Lower leg skin (tissue), 3 donors: ENCODE results near the gene NPEPPS.

ENCODE experiments used
- POLR2A ChIP-seq, 2 donors: fragments of 450-650 bp; IDR thresholded peaks; one replicate each; pipeline ENCODE4 v1.6.1; 2016 to 2017; ENCODE audit warnings: antibody characterized with exemption in 2 of 2, mild to moderate bottlenecking in 1 of 2, moderate library complexity in 1 of 2
- TF ChIP-seq, protein P1 (sequence below), 3 donors: fragments of 450-650 bp; IDR thresholded peaks; one replicate each; pipeline ENCODE4 v1.5.1; 2016; ENCODE audit warnings: antibody characterized with exemption in 3 of 3, mild to moderate bottlenecking in 3 of 3, moderate library complexity in 2 of 3

DNA sequence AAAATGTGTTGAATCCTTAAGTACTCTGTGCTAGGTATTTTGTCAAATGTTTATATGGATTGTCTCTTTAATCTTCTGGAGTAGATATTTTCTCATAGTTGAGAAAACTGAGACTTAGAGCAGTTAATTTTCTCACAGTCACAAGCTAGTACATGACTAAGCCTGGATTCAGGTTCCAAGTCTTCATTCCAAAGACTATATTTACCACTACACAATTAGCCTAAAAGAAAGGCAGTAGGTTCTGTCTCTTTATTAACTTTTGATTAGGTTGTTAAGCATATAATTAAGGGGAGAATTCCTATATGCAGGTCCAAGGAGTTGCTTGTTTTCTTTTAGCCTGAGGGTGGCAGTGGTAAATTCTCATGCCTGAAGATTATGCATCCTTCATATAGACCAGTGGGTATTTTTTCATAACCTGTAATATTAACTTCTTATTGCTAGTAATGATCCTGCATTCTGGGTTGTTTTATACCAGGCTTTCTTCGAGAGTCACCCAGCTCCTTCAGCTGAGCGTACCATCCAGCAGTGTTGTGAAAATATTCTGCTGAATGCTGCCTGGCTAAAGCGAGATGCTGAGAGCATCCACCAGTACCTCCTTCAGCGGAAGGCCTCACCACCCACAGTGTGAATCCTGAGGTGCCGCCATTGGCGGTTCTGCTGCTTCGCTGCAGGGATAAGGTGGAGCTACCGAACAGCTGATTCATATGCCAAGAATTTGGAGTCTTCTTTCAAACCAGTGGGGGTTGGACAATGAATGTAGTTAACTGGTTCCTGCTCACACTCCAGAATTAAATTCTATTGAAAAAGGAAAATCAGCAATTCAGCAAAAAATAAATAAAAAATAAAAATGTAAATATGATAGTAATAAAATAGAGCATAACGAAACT, 90.6 kb downstream of the NPEPPS start:
- TF ChIP-seq, protein P1, sequence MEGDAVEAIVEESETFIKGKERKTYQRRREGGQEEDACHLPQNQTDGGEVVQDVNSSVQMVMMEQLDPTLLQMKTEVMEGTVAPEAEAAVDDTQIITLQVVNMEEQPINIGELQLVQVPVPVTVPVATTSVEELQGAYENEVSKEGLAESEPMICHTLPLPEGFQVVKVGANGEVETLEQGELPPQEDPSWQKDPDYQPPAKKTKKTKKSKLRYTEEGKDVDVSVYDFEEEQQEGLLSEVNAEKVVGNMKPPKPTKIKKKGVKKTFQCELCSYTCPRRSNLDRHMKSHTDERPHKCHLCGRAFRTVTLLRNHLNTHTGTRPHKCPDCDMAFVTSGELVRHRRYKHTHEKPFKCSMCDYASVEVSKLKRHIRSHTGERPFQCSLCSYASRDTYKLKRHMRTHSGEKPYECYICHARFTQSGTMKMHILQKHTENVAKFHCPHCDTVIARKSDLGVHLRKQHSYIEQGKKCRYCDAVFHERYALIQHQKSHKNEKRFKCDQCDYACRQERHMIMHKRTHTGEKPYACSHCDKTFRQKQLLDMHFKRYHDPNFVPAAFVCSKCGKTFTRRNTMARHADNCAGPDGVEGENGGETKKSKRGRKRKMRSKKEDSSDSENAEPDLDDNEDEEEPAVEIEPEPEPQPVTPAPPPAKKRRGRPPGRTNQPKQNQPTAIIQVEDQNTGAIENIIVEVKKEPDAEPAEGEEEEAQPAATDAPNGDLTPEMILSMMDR (IDR thresholded peaks at IDR 0.05) = no peak
- no peak for TF ChIP-seq POLR2A (IDR thresholded peaks at IDR 0.05)
